Neural cell (in vitro differentiated cells): ENCODE results near the gene AIP. TPM values are rescaled to one million over a fixed set of nuclear protein-coding genes. Genes with fewer than 3 reads are reported as not detected.

Experiments
- H2AFZ ChIP-seq: fragments of 200-600, 300-800 bp; sonication (generic), shearing (Covaris generic); 2 replicates; pipeline ENCODE4 v1.6.0; 2014; ENCODE audit warnings: low read depth, mild to moderate bottlenecking, antibody characterized with exemption, low read length, moderate library complexity
- H3F3A ChIP-seq: fragments of 200-600 bp; shearing (Covaris generic); 2 replicates; pipeline ENCODE4 v1.6.1; 2016; ENCODE audit warnings: mild to moderate bottlenecking, moderate library complexity, mixed read lengths, antibody characterized with exemption, low read length; ENCODE audit not compliant: insufficient read depth, poor library complexity, severe bottlenecking
- H3K27ac ChIP-seq: fragments of 200-600, 300-800 bp; sonication (generic), shearing (Covaris generic); 2 replicates; pipeline ENCODE4 v1.5.1; 2014; ENCODE audit warnings: mild to moderate bottlenecking, low read length, moderate library complexity
- H3K27me3 ChIP-seq: fragments of 300-800, 200-600 bp; sonication (generic), shearing (Covaris generic); 2 replicates; pipeline ENCODE4 v1.6.0; 2014; ENCODE audit warnings: mild to moderate bottlenecking, low read depth, low read length, moderate library complexity; ENCODE audit not compliant: insufficient read depth
- H3K36me3 ChIP-seq: fragments of 300-800, 200-600 bp; sonication (generic), shearing (Covaris generic); 2 replicates; pipeline ENCODE4 v1.5.1; 2014; ENCODE audit warnings: mild to moderate bottlenecking, antibody characterized with exemption, low read length, moderate library complexity; ENCODE audit not compliant: insufficient read depth
- H3K4me2 ChIP-seq: fragments of 300-800, 200-600 bp; sonication (generic), shearing (Covaris generic); 2 replicates; pipeline ENCODE4 v1.6.0; 2014; ENCODE audit warnings: mild to moderate bottlenecking, low read length
- H3K4me3 ChIP-seq: fragments of 300-800, 200-600 bp; sonication (generic), shearing (Covaris generic); 2 replicates; pipeline ENCODE4 v1.5.1; 2014; ENCODE audit warnings: mild to moderate bottlenecking, low read length, moderate library complexity
- H3K79me2 ChIP-seq: fragments of 200-600 bp; shearing (Covaris generic); replicated peaks from 2 replicates; pipeline ENCODE4 v1.6.0; 2014; ENCODE audit warnings: mild to moderate bottlenecking, low read length, moderate library complexity; ENCODE audit not compliant: insufficient read depth
- H3K9ac ChIP-seq: fragments of 300-800, 200-600 bp; sonication (generic), shearing (Covaris generic); 2 replicates; pipeline ENCODE4 v1.6.1; 2016; ENCODE audit warnings: mild to moderate bottlenecking, low read length, mixed read lengths
- H3K9me2 ChIP-seq: fragments of 200-600 bp; shearing (Covaris generic); 2 replicates; pipeline ENCODE4 v1.6.1; 2016; ENCODE audit warnings: mild to moderate bottlenecking, low read length, mixed read lengths; ENCODE audit not compliant: insufficient read depth
- H3K9me3 ChIP-seq: fragments of 200-600, 300-800 bp; sonication (generic), shearing (Covaris generic); 2 replicates; pipeline ENCODE4 v1.6.1; 2016; ENCODE audit warnings: mild to moderate bottlenecking, mixed run types, low read length, moderate library complexity, mixed read lengths
- H4K20me1 ChIP-seq: fragments of 200-600 bp; shearing (Covaris generic); 2 replicates; pipeline ENCODE4 v1.6.1; 2016; ENCODE audit warnings: mild to moderate bottlenecking, mixed run types; ENCODE audit not compliant: insufficient read depth
- CTCF ChIP-seq: fragments of 450-650 bp; IDR thresholded peaks from 2 replicates; pipeline ENCODE4 v1.5.1; 2014; ENCODE audit warnings: antibody characterized with exemption, mild to moderate bottlenecking, moderate library complexity; ENCODE audit not compliant: poor library complexity, severe bottlenecking
- EP300 ChIP-seq: fragments of 450-650 bp; conservative IDR thresholded peaks from 2 replicates; pipeline ENCODE4 v1.6.1; 2014; ENCODE audit warnings: antibody characterized with exemption, mild to moderate bottlenecking, moderate library complexity; ENCODE audit not compliant: poor library complexity, severe bottlenecking
- EZH2 ChIP-seq: fragments of 200-600, 300-800 bp; shearing (Covaris generic), sonication (generic); IDR thresholded peaks from 2 replicates; pipeline ENCODE4 v1.6.1; 2014; ENCODE audit warnings: antibody characterized with exemption, low read length, borderline replicate concordance, mild to moderate bottlenecking; ENCODE audit not compliant: insufficient read depth, poor library complexity, severe bottlenecking
- MXI1 ChIP-seq: fragments of 450-650 bp; conservative IDR thresholded peaks from 2 replicates; pipeline ENCODE4 v1.6.1; 2014; ENCODE audit warnings: antibody characterized with exemption, mild to moderate bottlenecking; ENCODE audit not compliant: poor library complexity, severe bottlenecking
- POLR2AphosphoS5 ChIP-seq: IDR thresholded peaks from 2 replicates; pipeline ENCODE4 v1.6.1; 2012
- RAD21 ChIP-seq: fragments of 450-650 bp; conservative IDR thresholded peaks from 2 replicates; pipeline ENCODE4 v1.6.1; 2014; ENCODE audit warnings: antibody characterized with exemption, mild to moderate bottlenecking, moderate library complexity
- REST ChIP-seq: IDR thresholded peaks from 2 replicates; pipeline ENCODE4 v1.6.1; 2012; ENCODE audit warnings: borderline replicate concordance
- SMC3 ChIP-seq: fragments of 450-650 bp; conservative IDR thresholded peaks from 2 replicates; pipeline ENCODE4 v1.6.1; 2014; ENCODE audit warnings: antibody characterized with exemption, mild to moderate bottlenecking, moderate library complexity; ENCODE audit not compliant: poor library complexity
- TAF1 ChIP-seq: IDR thresholded peaks from 2 replicates; pipeline ENCODE4 v1.6.1; 2012; ENCODE audit warnings: low read depth
- polyA plus RNA-seq: library from polyadenylated mRNA; depleted of rRNA; stranded (reverse); fragments of >200 nt; gene quantifications from 2 replicates; pipeline ENCODE4 v1.2.3, GENCODE V29; 2014

The AIP gene
- polyA plus RNA-seq, 1 donor from 2014 or later, result 83.9 TPM

GRCh38 chr11:67439321-67440228, 43.3 kb upstream of the AIP start:
- TF ChIP-seq POLR2AphosphoS5 (no peak), RAD21 (no peak)
- H3K79me2 ChIP-seq, result no peaks in the 10 kb centered on the region
- H3K9me3 ChIP-seq, result no peaks in the 10 kb centered on the region
- no peak overlapping the region for H3K4me2 ChIP-seq
- no peak overlapping the region for H2AFZ ChIP-seq
- no peak overlapping the region for H3K4me3 ChIP-seq
- H3K9ac ChIP-seq, result no peak overlapping the region
- no peaks in the 10 kb centered on the region for H3K9me2 ChIP-seq
- H4K20me1 ChIP-seq, result no peaks in the 10 kb centered on the region
- no peaks in the 10 kb centered on the region for H3K36me3 ChIP-seq
- no peak overlapping the region for H3K27ac ChIP-seq
- H3F3A ChIP-seq, result no peaks in the 10 kb centered on the region
- no peaks in the 10 kb centered on the region for H3K27me3 ChIP-seq

- Histone ChIP-seq H4K20me1 (no peaks in the 10 kb centered on the region), H3K4me2 (no peak overlapping the region), H3K36me3 (no peaks in the 10 kb centered on the region), H3K9me3 (no peaks in the 10 kb centered on the region), H3F3A (no peaks in the 10 kb centered on the region), H3K9me2 (no peaks in the 10 kb centered on the region), H3K27ac (no peak overlapping the region), H3K4me3 (no peak overlapping the region), H3K79me2 (no peaks in the 10 kb centered on the region), H2AFZ (no peak overlapping the region), H3K27me3 (no peaks in the 10 kb centered on the region), H3K9ac (no peak overlapping the region)
- TF ChIP-seq REST (no peak), MXI1 (no peak), EP300 (no peak), TAF1 (no peak), SMC3 (no peak), EZH2 (no peak), CTCF (no peak), POLR2AphosphoS5 (no peak), RAD21 (no peak)
These were observed 42.4 kb upstream of the AIP start for GRCh38 chr11:67440229-67441097.
